AG09319 (cell line): ENCODE results near the gene RPTOR.

Source experiments
- DNase-seq: peaks from one replicate; pipeline ENCODE4 v3.0.0-alpha.2; 2010; ENCODE audit warnings: low read depth; ENCODE audit errors: extremely low read depth
- CTCF ChIP-seq: IDR thresholded peaks from 2 replicates; pipeline ENCODE4 v1.5.1; 2011; ENCODE audit warnings: low read depth, mild to moderate bottlenecking, inconsistent platforms, low read length, moderate library complexity

The RPTOR gene

GRCh38 chr17:80878876-80879722 lies 334.5 kb downstream of the RPTOR start:
- no peak for DNase-seq
- TF ChIP-seq CTCF: no peak

GRCh38 chr17:80879723-80880647 lies 335.3 kb downstream of the RPTOR start:
- no peak for DNase-seq
- TF ChIP-seq CTCF: no peak

- DNase-seq: no peak
Observed at GRCh38 chr17:80880648-80880985, 336.0 kb downstream of the RPTOR start.

GRCh38 chr17:80881306-80881705 lies 336.7 kb downstream of the RPTOR start:
- no peak for TF ChIP-seq CTCF

More at GRCh38 chr17:80880648-80880985, 336.0 kb downstream of the RPTOR start:
- no peak for TF ChIP-seq CTCF

GRCh38 chr17:80882323-80882722 lies 337.7 kb downstream of the RPTOR start:
- no peak for DNase-seq
- TF ChIP-seq CTCF: no peak

More at GRCh38 chr17:80881306-80881705, 336.7 kb downstream of the RPTOR start:
- no peak for DNase-seq

GRCh38 chr17:80882926-80883685 lies 338.5 kb downstream of the RPTOR start:
- no peak for DNase-seq
- TF ChIP-seq CTCF: no peak
